Astrocyte of the hippocampus (primary cell): ENCODE results near the gene GRAMD1B.

ENCODE experiments used
- DNase-seq: peaks from one replicate; pipeline ENCODE4 v3.0.0; 2011; ENCODE audit warnings: low read depth, low spot score

The GRAMD1B gene

GRCh38 chr11:123474994-123475393 lies 44.9 kb downstream of the GRAMD1B start:
- DNase-seq, result peak; percentile 66

- DNase-seq, result peak; percentile 35
Measured at GRCh38 chr11:123475469-123475868, 45.4 kb downstream of the GRAMD1B start.

DNA sequence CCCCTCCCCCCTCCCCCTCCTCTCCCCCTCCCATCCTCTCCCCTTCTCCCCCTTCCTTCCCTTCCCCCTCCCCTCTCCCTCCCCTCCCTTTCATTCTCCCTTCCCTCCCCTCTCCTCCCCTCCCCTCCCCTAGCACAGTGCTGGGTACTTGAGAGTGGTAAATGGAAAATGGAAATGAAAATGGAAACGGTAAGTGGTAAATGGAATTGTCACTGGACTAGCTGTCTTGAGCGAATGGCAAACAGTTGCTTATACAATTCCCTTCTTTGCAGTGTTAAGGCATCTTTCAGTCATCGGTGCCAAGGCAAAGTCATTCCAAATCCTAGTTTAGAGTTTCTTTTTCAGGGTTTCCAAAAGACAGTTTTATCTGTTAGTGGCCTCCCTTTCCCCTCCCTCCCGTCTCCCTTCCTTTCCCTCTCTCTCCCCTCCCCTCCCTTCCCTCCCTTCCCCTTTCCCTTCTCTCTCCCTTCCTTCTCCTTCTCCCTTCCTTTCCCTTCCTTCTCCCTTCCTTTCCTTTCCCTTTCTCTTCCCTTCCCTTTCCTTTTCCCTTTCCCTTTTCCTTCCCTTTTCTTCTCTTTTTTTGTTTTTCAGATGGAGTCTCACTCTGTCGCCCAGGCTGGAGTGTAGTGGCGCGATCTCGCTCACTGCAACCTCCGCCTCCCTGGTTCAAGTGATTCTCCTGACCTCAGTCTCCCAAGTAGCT lies 47.3 kb downstream of the GRAMD1B start:
- DNase-seq, result no peak

- DNase-seq, result peak; percentile 84
Measured at GRCh38 chr11:123478352-123478987, 48.4 kb downstream of the GRAMD1B start.

- no peak for DNase-seq
Measured at GRCh38 chr11:123479048-123479837, 49.2 kb downstream of the GRAMD1B start.

GRCh38 chr11:123480290-123480815 lies 50.3 kb downstream of the GRAMD1B start:
- no peak for DNase-seq

DNA sequence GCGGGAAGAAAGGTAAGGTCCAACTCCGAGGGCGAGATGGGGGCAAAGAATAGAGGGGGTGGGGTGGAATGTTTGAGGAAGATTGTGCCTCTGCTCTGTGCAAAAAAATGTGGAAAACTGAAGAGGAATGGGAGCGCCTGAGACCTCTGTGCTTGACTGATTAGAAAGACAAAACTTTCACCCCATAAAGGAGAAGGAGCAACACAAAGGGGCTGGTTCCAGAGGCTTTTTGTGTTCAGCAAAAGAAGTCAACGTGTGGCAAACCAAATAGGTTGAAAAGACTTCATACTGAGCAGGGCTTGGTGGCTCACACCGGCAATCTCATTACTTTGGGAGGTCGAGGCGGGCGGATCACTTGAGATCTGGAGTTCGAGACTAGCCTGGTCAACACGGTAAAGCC lies 50.8 kb downstream of the GRAMD1B start:
- no peak for DNase-seq

DNA sequence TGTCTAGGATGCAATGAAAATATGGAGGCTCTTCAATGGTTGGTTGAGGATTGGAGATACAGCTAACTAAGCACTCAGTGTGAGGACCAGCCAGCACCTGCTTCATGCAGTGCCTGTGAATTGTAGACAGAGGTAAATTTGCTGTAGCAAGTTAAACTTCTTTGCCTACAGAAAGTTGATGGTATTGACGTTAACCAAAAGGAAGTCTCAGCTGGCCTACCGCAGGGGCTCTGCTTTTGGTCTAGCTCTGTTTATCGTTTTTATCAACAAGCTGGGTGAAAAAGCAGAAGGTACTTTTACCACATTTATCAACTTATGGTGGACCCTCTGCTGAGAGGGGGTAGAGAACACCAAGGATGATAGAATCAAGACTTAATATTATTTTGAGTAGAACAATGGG lies 51.6 kb downstream of the GRAMD1B start:
- DNase-seq, result no peak

DNA sequence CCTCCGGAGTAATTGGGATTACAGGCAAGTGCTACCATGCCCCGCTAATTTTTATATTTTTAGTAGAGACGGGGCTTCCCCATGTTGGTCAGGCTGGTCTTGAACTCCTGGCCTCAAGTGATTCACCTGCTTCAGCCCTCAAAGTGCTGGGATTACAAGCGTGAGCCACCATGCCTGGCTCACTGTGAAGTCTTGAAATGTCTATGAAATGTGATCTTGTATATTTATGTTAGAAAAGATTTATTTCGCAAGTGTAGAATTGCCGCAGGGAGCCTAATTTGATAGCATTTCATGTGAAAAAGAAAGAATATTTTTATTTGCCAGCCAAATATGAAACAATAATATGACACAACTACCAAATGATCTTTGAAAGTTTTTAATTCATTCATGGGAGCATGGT lies 52.1 kb downstream of the GRAMD1B start:
- DNase-seq, result no peak

GRCh38 chr11:123483058-123483457 lies 53.0 kb downstream of the GRAMD1B start:
- DNase-seq, result no peak

DNA sequence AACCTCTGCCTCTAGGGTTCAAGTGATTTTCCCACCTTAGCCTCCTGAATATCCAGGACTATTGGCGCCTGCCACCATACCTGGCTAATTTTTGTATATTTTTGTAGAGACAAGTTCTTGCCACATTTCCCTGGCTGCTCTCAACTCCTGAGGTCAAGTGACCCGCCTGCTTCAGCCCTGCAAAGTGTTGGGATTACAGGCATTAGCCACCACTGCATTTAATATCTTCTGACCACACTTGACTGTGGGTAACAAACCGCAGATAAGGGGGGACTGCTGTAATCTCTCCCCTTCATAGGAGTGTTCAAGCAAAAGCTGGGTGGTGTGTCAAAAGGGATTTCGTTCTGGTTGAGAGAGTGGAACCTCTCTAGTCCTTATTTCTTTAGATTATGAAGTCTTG lies 53.4 kb downstream of the GRAMD1B start:
- no peak for DNase-seq

DNA sequence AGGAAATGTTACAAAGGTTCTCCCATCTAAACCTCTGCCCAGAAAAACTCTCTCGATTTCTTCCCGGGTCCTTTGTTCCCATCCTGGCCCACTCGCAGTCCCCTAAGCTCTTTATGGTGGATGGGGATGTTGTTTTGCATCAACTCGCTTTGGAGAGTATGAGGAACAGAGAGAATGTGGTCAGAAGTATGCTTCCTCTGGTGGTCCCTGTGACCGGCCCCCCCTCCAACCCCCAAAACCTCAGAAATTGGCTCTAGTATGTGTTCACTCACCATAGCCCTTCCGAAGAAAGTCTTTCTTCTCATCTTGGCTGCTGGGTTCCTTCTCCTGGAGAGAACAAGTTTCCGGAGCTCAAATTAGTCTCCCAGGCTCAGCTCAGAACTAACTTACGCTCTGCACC lies 54.4 kb downstream of the GRAMD1B start:
- no peak for DNase-seq

- no peak for DNase-seq
Measured at GRCh38 chr11:123487157-123487744, 57.2 kb downstream of the GRAMD1B start.

GRCh38 chr11:123490527-123490926 lies 60.5 kb downstream of the GRAMD1B start:
- DNase-seq, result no peak

- DNase-seq, result no peak
Measured at GRCh38 chr11:123491241-123491640, 61.2 kb downstream of the GRAMD1B start.

DNA sequence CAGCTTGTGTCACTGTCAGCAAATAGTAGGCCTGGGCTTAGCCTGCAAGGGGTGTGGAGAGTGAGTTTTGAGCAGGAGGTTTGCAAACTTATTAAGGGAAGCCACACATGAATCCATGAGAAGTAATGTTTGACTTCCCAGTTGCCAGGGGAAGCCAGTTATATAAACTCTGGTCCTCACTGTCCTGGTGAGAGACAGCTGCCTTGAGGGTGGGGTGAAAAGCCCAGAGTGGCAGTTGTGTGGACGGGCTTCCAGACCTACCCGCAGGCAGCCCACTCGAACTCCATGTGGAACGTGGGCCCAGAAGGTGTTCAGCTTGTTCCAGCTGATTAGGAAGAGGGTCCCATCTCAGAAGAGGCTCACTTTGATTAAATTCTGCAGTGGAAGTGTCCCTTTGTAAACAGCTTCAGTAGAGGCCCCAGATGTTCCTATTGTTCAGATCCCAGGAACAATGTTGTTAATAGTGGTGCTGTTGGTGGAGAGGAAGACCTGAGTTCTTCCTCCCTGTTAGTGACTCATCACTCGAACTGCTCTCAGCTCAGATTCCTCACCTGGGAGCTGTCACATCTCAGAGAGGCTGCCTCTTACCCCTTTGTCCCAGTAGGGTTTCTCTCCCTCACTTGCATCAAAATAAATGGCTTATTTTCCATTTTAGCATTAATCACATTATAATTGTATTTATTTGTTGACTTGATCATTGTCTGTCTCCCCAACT lies 63.4 kb downstream of the GRAMD1B start:
- no peak for DNase-seq

GRCh38 chr11:123494195-123495050 lies 64.4 kb downstream of the GRAMD1B start:
- peak; percentile 56 for DNase-seq

DNA sequence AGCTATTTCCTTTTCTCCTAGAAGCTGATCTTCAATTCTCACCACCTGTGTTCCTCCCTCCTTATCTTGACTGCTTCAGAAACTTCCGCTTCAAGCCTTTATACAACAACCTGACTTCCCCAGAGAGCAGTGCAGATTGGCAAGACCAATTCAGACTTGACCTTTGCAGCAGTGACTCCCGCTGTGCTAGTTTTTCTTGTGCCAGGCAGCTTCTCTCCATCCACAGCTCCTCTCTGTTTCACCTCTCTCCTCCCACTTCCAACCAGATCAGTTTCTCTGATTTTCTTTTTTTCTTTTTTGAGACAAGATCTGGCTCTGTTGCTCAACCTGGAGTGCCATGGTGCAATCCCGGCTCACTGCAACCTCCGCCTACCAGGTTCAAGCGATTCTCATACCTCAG lies 74.3 kb downstream of the GRAMD1B start:
- no peak for DNase-seq

DNA sequence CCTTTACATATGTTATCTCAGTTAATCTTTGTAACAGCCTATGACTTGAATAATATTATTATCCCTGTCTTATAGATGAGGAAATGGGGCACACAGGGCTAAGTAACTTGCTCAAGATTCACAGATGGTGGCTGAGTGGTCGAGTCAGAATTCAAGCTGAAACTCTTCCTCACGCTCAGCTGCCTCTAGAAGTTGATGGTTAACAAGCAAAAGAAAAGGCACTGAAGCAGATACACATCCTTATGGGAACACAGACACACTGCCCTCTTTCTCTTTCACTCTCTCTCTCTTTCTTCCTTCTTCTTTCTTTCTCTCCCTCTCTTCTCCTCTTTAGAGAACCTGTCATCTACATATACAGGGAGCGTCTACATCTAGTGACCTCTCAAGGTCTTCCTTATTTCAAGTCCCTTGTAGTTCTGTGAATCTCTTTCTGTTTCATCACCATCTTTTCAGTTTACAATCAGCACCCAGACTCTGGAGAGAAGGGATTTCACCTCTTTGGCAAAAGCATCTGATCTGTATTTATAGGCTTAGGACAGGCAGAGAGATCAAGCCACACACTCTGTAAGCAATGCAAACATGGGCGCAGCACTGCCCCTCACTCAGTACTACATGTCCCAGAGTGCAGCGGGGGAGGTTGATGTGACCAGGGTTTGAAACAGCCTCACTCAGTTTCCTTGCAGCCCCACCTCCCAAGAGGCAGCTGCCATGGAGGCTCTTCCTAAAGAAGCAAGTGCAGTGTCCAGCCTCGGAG lies 75.7 kb downstream of the GRAMD1B start:
- DNase-seq, result peak; percentile 8

DNA sequence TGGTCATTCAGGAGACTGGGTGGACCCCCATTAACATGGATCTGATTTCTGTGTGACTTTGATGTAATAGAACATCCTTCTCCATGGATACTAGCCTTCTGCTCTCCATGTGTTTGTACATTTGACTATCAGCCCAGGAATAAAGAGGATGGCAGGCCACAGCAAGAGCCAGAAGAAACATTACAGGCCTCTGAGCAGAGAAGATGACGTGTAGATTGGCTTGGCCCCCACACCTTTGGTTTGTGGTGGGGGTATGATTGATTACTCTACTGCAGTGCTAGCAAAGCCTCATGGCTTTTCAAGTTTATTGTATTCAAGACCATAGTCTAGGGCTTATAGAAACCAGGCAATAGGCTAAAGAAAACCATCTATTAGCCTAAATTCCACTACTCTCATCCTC lies 77.0 kb downstream of the GRAMD1B start:
- peak; percentile 16 for DNase-seq
